ENCODE data around the gene HIGD2A. TPM values are rescaled to one million over a fixed set of nuclear protein-coding genes. Genes with fewer than 3 reads are reported as not detected.

HIGD2A gene, protein sequence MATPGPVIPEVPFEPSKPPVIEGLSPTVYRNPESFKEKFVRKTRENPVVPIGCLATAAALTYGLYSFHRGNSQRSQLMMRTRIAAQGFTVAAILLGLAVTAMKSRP
- 170 and 175 TPM in 2 replicates for total RNA-seq (2014; rRNA removed; shearing (Covaris generic))

DNA sequence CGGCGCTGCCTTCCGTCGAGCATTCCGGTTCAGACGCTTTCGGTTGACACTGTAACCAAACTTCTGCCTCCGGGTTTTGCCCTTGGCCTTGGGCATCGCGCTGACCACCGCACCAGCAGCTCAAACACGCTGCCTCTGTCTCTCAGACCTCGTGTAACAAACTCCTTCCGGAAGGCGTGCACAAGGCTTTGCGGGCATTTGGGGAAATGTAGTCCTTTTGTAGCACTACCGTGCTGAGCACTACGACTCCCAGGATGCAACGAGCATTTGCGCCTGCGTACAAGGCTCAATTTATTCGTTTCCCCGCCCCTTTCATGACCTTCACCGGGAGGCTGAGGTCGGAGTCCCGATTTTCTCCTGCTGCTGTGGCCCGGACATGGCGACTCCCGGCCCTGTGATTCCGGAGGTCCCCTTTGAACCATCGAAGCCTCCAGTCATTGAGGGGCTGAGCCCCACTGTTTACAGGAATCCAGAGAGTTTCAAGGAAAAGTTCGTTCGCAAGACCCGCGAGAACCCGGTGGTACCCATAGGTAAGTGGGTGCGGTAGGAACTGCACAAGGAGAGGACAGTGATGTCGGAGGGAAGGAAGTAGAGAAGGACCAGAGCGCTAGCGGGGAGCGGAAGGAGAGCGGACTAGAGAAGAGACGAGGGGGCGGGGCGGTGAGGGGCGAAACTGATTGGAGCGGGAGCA is at the start of gene HIGD2A, which contains the start of gene NOP16:
Gene HIGD2A, plus strand, starts transcription at position 308 of the 691 bp plus-strand sequence. Its CDS starts 69 bp downstream, at position 377.
Gene NOP16, minus strand, starts transcription at position 155 of the 691 bp plus-strand sequence. Its CDS starts 59 bp downstream, at position 96.
- H3K27me3 ChIP-seq: no peaks in the 10 kb centered on the region
- H3K9me3 ChIP-seq (replicated peaks): no peaks in the 10 kb centered on the region
- peaks cover 39% of the 10 kb centered on the region for H3K36me3 ChIP-seq
- DNase-seq: peak; percentile 99 to 100
- H3K27ac ChIP-seq: peak within 1 kb of the TSS; percentile 98
- H3K4me1 ChIP-seq: 0 out of 2 replicates have a peak, but pooled peaks cover 3% of the 10 kb centered on the region
- H3K4me3 ChIP-seq: peak within 1 kb of the TSS; percentile 80

DNA sequence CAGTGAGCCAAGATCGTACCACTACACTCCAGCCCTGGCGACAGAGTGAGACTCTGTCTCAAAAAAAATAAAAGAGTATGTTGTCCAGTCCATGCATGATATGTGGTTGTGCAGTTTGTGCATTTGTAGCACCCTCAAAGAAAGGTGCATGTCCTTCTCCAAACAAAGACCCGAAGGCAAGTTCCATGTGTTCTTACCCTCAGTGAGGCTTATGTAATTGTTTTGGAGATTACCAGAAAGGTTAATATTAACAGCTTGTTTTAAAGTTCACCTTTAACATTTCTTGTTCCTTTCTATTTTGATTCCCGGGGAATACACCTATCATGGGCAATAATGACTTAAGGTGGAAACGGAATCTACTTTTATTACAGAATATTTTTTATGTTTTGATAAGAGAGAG is 49.2 kb upstream of the HIGD2A start:
- DNase-seq: no peak
- Histone ChIP-seq H3K27ac (no peak overlapping the region), H3K36me3 (peaks cover 17% of the 10 kb centered on the region)

DNA sequence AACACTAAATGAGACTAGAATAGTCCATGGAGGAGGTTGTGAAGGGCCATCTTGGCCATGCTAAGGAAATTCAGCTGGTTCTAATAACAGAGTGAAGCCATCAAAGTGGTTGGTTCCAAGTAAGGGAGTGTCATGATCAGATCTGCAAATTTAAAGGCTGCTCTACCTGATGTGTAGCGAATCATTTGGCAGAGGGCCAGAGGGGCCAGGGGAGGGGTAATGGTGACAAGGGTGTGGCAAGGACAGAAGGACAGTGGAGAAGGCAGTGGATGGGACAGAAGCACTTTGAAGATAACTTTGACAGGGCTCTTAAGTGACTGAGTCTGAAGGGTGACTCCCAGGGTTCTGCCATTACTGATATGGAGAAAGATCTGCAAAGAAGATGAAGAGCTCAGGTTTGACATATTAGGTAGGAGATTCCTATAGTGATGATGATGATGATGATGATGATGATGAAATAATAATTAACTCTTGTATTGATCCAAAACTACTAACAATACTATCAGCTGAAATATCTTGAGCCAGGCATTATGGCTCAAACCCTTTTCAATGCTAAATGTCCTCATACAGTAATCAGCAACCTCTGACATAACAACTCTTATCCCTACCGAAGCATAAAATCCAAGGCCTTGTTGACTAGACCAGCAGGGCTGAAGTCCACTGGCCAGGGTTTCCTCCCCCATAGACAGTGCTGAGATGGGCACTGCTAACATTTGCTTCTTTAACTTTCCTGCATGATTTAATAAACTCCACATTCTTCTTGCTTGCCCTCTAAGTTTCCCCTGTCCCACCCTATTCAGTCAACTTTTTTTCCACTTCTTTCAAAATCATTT is 47.0 kb upstream of the HIGD2A start:
- H3K27ac ChIP-seq: no peak overlapping the region
- H3K9me3 ChIP-seq (replicated peaks): no peaks in the 10 kb centered on the region
- H3K27me3 ChIP-seq: no peaks in the 10 kb centered on the region
- H3K4me1 ChIP-seq: no peaks in the 10 kb centered on the region
- H3K4me3 ChIP-seq: no peak overlapping the region
- peaks cover 27% of the 10 kb centered on the region for H3K36me3 ChIP-seq
- no peak for DNase-seq

More for the DNA sequence above, 49.2 kb upstream of the HIGD2A start:
- Histone ChIP-seq H3K9me3 (replicated peaks) (no peaks in the 10 kb centered on the region), H3K4me1 (no peaks in the 10 kb centered on the region), H3K27me3 (no peaks in the 10 kb centered on the region), H3K4me3 (no peak overlapping the region)

DNA sequence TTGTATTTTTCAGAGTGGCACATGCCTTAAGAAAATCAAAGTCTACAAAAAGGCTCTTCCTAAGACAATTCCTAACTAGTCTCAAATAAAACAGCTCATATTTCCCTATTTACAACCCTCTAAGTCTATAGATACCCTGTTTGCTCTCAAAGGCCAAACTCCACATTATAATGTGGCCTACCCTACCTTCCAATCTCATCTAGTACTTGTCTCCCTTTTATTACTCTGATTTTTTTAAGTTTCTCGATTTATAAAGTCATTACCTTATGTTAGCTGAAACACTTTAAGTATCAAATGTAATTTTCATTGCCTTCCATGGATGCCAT is 46.4 kb upstream of the HIGD2A start:
- H3K9me3 ChIP-seq (replicated peaks): no peaks in the 10 kb centered on the region
- peaks cover 26% of the 10 kb centered on the region for H3K36me3 ChIP-seq
- no peak overlapping the region for H3K27ac ChIP-seq
- no peak for DNase-seq
- no peak overlapping the region for H3K4me3 ChIP-seq
- H3K27me3 ChIP-seq: no peaks in the 10 kb centered on the region
- H3K4me1 ChIP-seq: no peaks in the 10 kb centered on the region

DNA sequence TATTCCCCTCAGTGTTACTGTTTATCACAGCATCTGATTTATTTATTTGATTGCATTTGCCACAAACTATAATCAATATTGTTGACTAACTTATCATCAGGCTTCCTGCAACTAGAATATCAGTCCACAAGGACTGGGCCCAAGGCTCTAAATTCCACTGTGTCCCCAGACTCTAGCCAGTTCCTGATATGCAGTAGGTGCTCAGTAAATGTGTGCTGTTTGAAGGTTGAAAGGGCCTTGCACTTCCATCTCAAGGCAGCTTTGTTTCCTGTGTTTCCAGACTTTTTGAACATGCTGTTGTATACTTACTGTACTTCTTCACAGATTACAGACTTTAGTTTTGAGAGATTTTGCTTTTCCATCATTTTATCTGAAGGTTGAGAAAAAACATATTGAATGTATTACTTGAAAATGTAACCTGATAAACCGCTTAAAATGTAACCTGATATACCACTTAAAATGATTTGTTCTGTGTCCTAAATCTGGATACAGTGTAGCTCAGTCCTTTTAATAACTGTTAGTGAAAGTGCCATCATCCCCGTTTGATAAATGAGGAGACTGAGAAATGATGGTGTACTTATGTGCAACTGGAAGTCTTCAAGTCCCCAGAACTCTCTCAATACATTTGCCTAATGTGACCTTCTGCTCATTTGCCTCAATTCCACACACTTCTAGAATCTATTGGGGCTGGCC is 45.6 kb upstream of the HIGD2A start:
- Histone ChIP-seq H3K27ac (no peak overlapping the region), H3K4me1 (no peaks in the 10 kb centered on the region), H3K27me3 (no peaks in the 10 kb centered on the region), H3K4me3 (no peak overlapping the region), H3K9me3 (replicated peaks) (no peaks in the 10 kb centered on the region), H3K36me3 (peaks cover 28% of the 10 kb centered on the region)
- no peak for DNase-seq

DNA sequence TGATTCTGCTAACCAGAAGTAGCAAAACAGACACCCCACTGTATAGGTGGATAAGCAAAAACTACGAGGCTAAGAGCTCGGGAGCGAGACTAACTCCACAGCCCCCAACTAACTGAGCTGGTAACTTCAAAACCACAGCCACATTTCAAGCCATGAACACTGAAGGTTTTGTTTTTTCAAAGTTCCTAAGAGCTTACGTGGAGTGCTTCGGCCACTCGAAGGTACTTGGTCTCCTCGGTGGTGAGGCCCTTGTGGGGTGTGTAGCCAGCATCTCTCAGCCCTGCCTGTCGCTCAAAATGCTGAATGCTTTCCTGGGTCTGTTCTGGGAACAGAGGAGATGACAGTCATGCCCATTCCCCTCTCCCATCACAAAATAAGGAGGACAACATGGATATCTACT is 38.1 kb upstream of the HIGD2A start:
- Histone ChIP-seq H3K4me1 (peaks cover 14% of the 10 kb centered on the region), H3K27me3 (no peaks in the 10 kb centered on the region), H3K9me3 (replicated peaks) (no peaks in the 10 kb centered on the region), H3K4me3 (no peak overlapping the region), H3K36me3 (peaks cover 67% of the 10 kb centered on the region), H3K27ac (no peak overlapping the region)
- no peak for DNase-seq

DNA sequence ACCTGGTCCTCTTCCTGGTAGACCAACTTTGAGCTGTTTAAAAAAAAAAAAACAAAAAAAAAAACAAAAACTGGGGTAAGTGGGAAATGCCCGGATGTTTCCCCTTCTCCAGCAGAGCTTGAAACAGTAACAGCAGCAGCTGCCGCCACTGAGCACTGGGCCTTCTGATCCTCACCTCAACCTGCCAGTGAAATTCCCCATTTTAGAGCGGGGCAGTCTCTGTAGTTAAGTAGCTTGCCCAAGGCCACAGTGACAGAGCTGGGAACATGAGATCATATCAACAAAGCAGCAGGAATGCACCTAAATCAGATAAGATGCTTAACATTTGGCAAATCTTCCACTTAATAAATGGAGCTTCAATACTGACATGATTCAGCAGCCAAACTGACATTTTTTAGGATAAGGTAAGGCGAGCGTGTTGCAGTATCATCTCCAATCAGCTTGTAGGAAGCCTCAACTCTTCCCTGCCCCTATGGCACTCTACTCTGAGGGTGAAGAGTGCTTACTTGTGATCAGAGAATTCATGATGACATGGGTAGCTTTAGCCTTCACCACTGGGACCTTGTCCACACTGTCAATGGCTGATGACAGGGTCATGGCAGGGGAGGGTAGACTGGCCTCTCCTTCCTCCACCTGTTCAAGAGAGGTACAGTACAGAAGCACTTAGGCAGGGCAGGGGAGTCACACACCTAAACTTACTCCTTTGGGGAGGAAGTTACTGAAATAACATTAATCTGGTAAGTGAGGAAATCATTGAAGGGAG is 36.3 kb upstream of the HIGD2A start:
- Histone ChIP-seq H3K4me1 (peaks cover 17% of the 10 kb centered on the region), H3K27ac (no peak overlapping the region), H3K36me3 (peaks cover 60% of the 10 kb centered on the region), H3K9me3 (replicated peaks) (no peaks in the 10 kb centered on the region), H3K27me3 (no peaks in the 10 kb centered on the region), H3K4me3 (no peak overlapping the region)
- no peak for DNase-seq

DNA sequence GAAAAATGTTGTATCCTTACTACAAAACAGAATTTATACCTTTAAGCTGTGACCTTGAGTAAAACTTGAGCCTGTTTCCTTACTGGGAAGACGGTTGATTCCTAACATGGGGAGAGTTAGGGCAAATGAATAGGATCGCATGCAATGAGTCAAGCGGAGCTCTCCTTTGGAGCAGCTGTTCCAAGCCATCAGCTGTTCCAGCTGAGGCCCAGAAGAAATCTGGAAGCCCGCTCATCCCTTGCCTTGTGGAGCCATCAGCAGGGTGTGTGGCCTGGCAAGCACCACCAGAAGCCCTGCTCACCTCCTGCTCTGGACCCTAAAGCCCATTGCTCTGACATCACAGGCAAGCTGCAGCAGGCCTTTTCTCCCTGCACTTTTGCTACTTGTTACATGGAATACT is 35.0 kb upstream of the HIGD2A start:
- peaks cover 62% of the 10 kb centered on the region for H3K36me3 ChIP-seq

DNA sequence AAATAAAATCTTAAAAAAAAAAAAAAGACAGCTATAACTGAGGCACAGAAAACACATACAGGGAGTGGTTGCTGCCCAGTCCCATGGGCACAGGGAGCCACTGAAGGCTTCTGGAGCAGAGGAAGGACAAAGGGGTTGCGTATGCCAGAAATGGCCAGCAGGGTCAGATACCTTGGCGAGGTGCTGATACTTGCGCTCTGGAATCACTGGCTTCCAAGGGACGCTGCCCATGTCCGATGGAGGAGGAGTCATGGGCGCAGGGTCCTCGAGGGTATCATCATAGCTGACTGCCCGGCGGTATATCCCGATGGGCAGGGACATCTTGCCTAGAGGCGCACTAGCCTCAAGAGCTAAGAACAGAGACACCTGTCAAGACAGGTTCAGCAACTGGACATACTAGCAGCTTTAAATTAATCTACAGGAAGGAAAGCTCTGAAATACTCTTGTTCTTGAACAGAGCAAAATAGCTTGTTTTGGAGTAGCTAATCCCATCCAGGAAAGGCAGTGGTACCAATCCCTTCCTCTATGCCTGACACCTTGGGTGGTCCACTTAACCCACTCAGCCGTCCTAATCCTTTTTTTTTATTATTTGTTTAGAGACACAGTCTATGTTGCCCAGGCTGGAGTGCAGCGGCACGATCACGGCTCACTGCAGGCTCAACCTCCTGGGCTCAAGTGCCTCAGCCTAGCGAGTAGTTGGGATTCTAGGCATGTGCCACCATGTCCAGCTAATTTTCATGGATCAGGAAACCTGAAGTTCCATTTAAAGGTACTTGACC is 33.0 kb upstream of the HIGD2A start:
- peak; percentile 69 to 75 for DNase-seq
- Histone ChIP-seq H3K9me3 (replicated peaks) (no peaks in the 10 kb centered on the region), H3K36me3 (peaks cover 50% of the 10 kb centered on the region)

More for the DNA sequence above, 35.0 kb upstream of the HIGD2A start:
- H3K9me3 ChIP-seq (replicated peaks): no peaks in the 10 kb centered on the region
- H3K4me3 ChIP-seq: no peak overlapping the region
- peak; percentile 86 to 94 for DNase-seq
- no peaks in the 10 kb centered on the region for H3K27me3 ChIP-seq
- H3K4me1 ChIP-seq: peaks cover 17% of the 10 kb centered on the region
- peak overlapping the region; percentile 3; the same call in 1 of the 2 replicates for H3K27ac ChIP-seq

DNA sequence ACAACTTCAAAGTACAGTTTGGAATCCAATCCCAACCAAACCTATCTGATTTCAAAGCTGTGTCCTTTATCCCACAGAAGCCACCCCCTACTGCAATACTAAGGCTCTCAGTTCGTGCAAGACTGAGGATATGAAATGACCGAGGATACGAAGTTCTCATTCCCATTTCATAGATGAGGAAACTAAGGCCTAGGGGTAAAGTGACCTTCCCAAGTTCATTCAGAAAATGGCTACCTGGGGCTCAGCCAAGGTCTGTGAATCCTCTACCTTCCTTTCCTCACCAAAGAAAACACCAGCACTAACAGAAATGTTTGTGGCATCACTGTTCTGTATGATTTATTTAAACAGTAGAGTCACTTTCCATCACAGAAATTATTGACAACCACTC is 32.4 kb upstream of the HIGD2A start:
- no peaks in the 10 kb centered on the region for H3K9me3 ChIP-seq (replicated peaks)
- peaks cover 47% of the 10 kb centered on the region for H3K36me3 ChIP-seq
- H3K27me3 ChIP-seq: no peaks in the 10 kb centered on the region
- no peak for DNase-seq
- no peak overlapping the region for H3K27ac ChIP-seq
- no peak overlapping the region for H3K4me3 ChIP-seq
- peaks cover 17% of the 10 kb centered on the region for H3K4me1 ChIP-seq

More for the DNA sequence above, 33.0 kb upstream of the HIGD2A start:
- no peaks in the 10 kb centered on the region for H3K27me3 ChIP-seq
- H3K4me3 ChIP-seq: no peak overlapping the region
- peaks cover 17% of the 10 kb centered on the region for H3K4me1 ChIP-seq
- H3K27ac ChIP-seq: no peak overlapping the region

DNA sequence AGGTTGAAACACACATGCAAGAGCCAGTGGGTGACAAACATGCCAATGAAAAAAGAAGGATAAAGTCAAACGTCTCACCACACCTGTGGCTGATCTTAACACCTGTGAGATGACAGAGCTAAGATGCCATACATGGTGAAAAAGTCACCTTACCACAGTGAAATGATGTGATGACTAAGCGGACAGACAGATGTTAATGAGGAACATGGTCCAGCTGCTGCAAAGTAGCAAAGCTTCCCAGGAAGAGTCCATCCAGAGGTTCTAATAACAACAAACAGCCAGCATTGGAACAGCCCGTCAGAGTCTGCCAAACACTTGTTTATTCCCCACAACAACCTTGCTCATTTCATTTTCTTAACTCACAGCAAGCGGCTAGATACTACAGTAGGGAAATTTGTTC is 28.9 kb upstream of the HIGD2A start:
- Histone ChIP-seq H3K4me3 (no peak overlapping the region), H3K27ac (no peak overlapping the region), H3K27me3 (no peaks in the 10 kb centered on the region), H3K4me1 (peaks cover 3% of the 10 kb centered on the region; the same call in 1 of the 2 replicates), H3K36me3 (peaks cover 25% of the 10 kb centered on the region), H3K9me3 (replicated peaks) (no peaks in the 10 kb centered on the region)
- no peak for DNase-seq

DNA sequence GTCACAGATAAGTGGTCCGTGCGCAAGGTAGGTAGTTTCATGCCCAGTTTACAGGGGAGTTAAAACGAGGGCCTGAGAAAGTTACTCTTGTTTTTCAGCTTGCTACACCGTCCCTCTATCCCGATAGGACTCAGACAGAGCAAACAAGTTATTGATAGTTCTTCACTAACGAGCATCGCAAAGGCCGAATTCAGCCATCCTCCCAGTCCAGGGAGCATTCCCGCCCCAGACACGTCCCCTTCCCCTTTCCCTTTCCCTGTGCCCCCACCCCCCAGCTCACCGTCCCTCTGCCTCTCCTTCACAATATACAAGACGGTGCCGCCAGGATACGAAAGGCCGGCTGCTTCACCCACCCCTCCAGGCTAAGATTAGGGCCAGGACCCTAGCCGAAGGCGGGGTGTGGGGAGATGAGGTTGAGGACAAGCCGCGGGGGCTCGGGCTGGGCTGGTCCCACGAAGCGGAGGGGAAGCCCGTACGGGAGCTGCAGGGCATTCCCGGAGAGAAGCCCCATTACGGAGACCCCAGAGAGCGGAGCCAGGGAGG is 27.6 kb upstream of the HIGD2A start:
- Histone ChIP-seq H3K4me1 (peaks cover 3% of the 10 kb centered on the region; the same call in 1 of the 2 replicates), H3K27ac (peak overlapping the region; percentile 56), H3K36me3 (peaks cover 23% of the 10 kb centered on the region), H3K4me3 (peak overlapping the region; percentile 91), H3K9me3 (replicated peaks) (no peaks in the 10 kb centered on the region), H3K27me3 (no peaks in the 10 kb centered on the region)
- DNase-seq: peak in 1 of 2 experiments; percentile 20
